AG04449 (cell line): ENCODE results near the gene GTF2IRD1.

Source experiments
- CTCF ChIA-PET: fragments of 350-600 bp; formaldehyde crosslinking; extraction: SDS; loops from one replicate; lab custom pipeline; 2021; ENCODE audit warnings: antibody characterized with exemption; lab: Yijun Ruan, JAX
- POLR2A ChIA-PET: fragments of 400-600, 350-600 bp; formaldehyde crosslinking; extraction: SDS; loops from one replicate; lab custom pipeline; 2020; ENCODE audit warnings: antibody characterized with exemption, inconsistent platforms; lab: Yijun Ruan, JAX
- DNase-seq: peaks from one replicate; pipeline ENCODE4 v3.0.0-alpha.2; 2010; ENCODE audit warnings: low read depth, low spot score
- H3K4me3 ChIP-seq: 2 replicates; pipeline ENCODE4 v1.5.1; 2011; ENCODE audit warnings: low read depth, mild to moderate bottlenecking, control low read depth, low read length
- CTCF ChIP-seq: IDR thresholded peaks from one replicate; pipeline ENCODE4 v1.5.1; 2011; ENCODE audit warnings: mild to moderate bottlenecking, moderate library complexity, low read length, control low read depth, inconsistent platforms; ENCODE audit not compliant: insufficient read depth; ENCODE audit errors: missing control alignments

Gene GTF2IRD1

GRCh38 chr7:74470504-74470903 lies 16.8 kb downstream of the GTF2IRD1 start:
- ChIA-PET POLR2A (no interaction called here), CTCF (no interaction called here)

GRCh38 chr7:74473116-74473515 lies 19.4 kb downstream of the GTF2IRD1 start:
- POLR2A ChIA-PET, result interaction anchor here (0.5 kb wide), 1 partner anchor 93 kb away, joined by 4 read pairs; no protein-coding TSS in a partner anchor
- CTCF ChIA-PET, result no interaction called here

More at GRCh38 chr7:74470504-74470903, 16.8 kb downstream of the GTF2IRD1 start:
- no peak overlapping the region for H3K4me3 ChIP-seq
- TF ChIP-seq CTCF, result no peak
- DNase-seq, result no peak

GRCh38 chr7:74474271-74474865 lies 20.7 kb downstream of the GTF2IRD1 start:
- ChIA-PET CTCF (no interaction called here), POLR2A (interaction anchor here (1.1 kb wide), 1 partner anchor 14 kb away, joined by 3 read pairs; no protein-coding TSS in a partner anchor)
- TF ChIP-seq CTCF, result no peak
- no peak for DNase-seq
- no peak overlapping the region for H3K4me3 ChIP-seq

More at GRCh38 chr7:74473116-74473515, 19.4 kb downstream of the GTF2IRD1 start:
- TF ChIP-seq CTCF, result no peak
- no peak for DNase-seq
- H3K4me3 ChIP-seq, result no peak overlapping the region

GRCh38 chr7:74475243-74475986 lies 21.7 kb downstream of the GTF2IRD1 start:
- DNase-seq, result no peak
- POLR2A ChIA-PET, result no interaction called here
- TF ChIP-seq CTCF, result no peak
- CTCF ChIA-PET, result interaction anchor here (1.5 kb wide), 1 partner anchor 26 kb away, joined by 4 read pairs; no protein-coding TSS in a partner anchor
- H3K4me3 ChIP-seq, result no peak overlapping the region

GRCh38 chr7:74475987-74476350 lies 22.3 kb downstream of the GTF2IRD1 start:
- no peak overlapping the region for H3K4me3 ChIP-seq
- no peak for DNase-seq
- ChIA-PET POLR2A (no interaction called here), CTCF (interaction anchor here (1.5 kb wide), 1 partner anchor 26 kb away, joined by 4 read pairs; no protein-coding TSS in a partner anchor)
- no peak for TF ChIP-seq CTCF

- TF ChIP-seq CTCF, result no peak
- DNase-seq, result no peak
- H3K4me3 ChIP-seq, result no peak overlapping the region
- ChIA-PET POLR2A (no interaction called here), CTCF (interaction anchor here (1.5 to 2.1 kb wide), 2 partner anchors 14 to 27 kb away, joined by 4 to 6 read pairs; no protein-coding TSS in a partner anchor)
These were observed 22.9 kb downstream of the GTF2IRD1 start for GRCh38 chr7:74476626-74477025.
